ENCODE measurements around the gene FOXB1. TPM values are rescaled to one million over a fixed set of nuclear protein-coding genes. Genes with fewer than 3 reads are reported as not detected.

Gene FOXB1
- total RNA-seq, 1 donor from 2014 or later = 1.3 TPM

- Mint-ChIP-seq H3K27me3 (ENCODE audit: insufficient read depth) (peaks cover 9% of the 10 kb centered on the region), H3K4me1 (ENCODE audit: low read depth) (peaks cover 12% of the 10 kb centered on the region), H3K36me3 (ENCODE audit: low read depth) (peaks cover 3% of the 10 kb centered on the region), H3K4me3 (no peak overlapping the region), H3K27ac (no peak overlapping the region), H3K9me3 (peaks cover 20% of the 10 kb centered on the region)
- intact Hi-C loops (cut with micrococcal nuclease) = loop anchor here (10.0 kb wide), 1 partner anchor 105 kb away; no protein-coding TSS in a partner anchor
- DNase-seq (ENCODE audit: low spot score) = no peak
Measured at GRCh38 chr15:60049948-60050347, 45.8 kb downstream of the FOXB1 start.

- Mint-ChIP-seq H3K36me3 (ENCODE audit: low read depth) (no peaks in the 10 kb centered on the region), H3K4me1 (ENCODE audit: low read depth) (no peaks in the 10 kb centered on the region), H3K9me3 (peaks cover 20% of the 10 kb centered on the region), H3K27me3 (ENCODE audit: insufficient read depth) (peaks cover 22% of the 10 kb centered on the region), H3K27ac (no peak overlapping the region), H3K4me3 (no peak overlapping the region)
- DNase-seq (ENCODE audit: low spot score) = no peak
- intact Hi-C loops (cut with micrococcal nuclease) = no loop called here
Measured at GRCh38 chr15:60052796-60053195, 48.7 kb downstream of the FOXB1 start.

GRCh38 chr15:60054472-60054871 lies 50.4 kb downstream of the FOXB1 start:
- peaks cover 17% of the 10 kb centered on the region for H3K9me3 Mint-ChIP-seq
- H3K4me3 Mint-ChIP-seq = no peak overlapping the region
- no peaks in the 10 kb centered on the region for H3K4me1 Mint-ChIP-seq (ENCODE audit: low read depth)
- H3K27me3 Mint-ChIP-seq (ENCODE audit: insufficient read depth) = peaks cover 22% of the 10 kb centered on the region
- DNase-seq (ENCODE audit: low spot score) = no peak
- intact Hi-C loops (cut with micrococcal nuclease) = no loop called here
- no peaks in the 10 kb centered on the region for H3K36me3 Mint-ChIP-seq (ENCODE audit: low read depth)
- no peak overlapping the region for H3K27ac Mint-ChIP-seq
